ENCODE measurements around the gene ZFAND3.

- TF ChIP-seq CTCF (IDR thresholded peaks at IDR 0.05; ENCODE audit: insufficient read depth, low read depth, low read length) (no peak), EZH2 (IDR thresholded peaks at IDR 0.05; ENCODE audit: insufficient read depth, low read length) (no peak)
Measured at GRCh38 chr6:37922563-37922962, 103.0 kb downstream of the ZFAND3 start.

Measured in astrocyte (in vitro differentiated cells and primary cell).